Thyroid gland (tissue), 4 donors: ENCODE results near the gene CNOT1.

Experiments used
- CTCF ChIP-seq, 6 experiments: fragments of 200-600 bp in 3 of 6; fragments of 450-650 bp in 3 of 6; sonication (generic) in 3 of 6; IDR thresholded peaks; one replicate each; pipeline ENCODE4 v1.5.1; 2016 to 2019; ENCODE audit warnings: antibody characterized with exemption in 6 of 6, mild to moderate bottlenecking in 2 of 6, inconsistent platforms in 1 of 6, moderate library complexity in 1 of 6
- POLR2A ChIP-seq, 2 donors: fragments of 450-650 bp; IDR thresholded peaks; one replicate each; pipeline ENCODE4 v1.6.1; 2017; ENCODE audit warnings: antibody characterized with exemption in 2 of 2, mild to moderate bottlenecking in 2 of 2, moderate library complexity in 1 of 2

- TF ChIP-seq CTCF (IDR thresholded peaks at IDR 0.05): no peak
- TF ChIP-seq POLR2A (IDR thresholded peaks at IDR 0.05): no peak
Measured at GRCh38 chr16:58488531-58488930, 141.1 kb downstream of the CNOT1 start.
